HUDEP-2 (cell line): ENCODE results near the gene KAZALD1.
A peak's percentile ranks its signal among the peaks of the same experiment; 100 is the strongest.

Source experiments
- DNase-seq, 76 experiments: peaks; one replicate each; lab custom pipeline; 2025; ENCODE audit not compliant: unreplicated experiment in 76 of 76; lab: John Stamatoyannopoulos, UW

The KAZALD1 gene

GRCh38 chr10:101065481-101066145 lies 3.8 kb downstream of the KAZALD1 start:
- DNase-seq = peak in 13 of 76 experiments; percentile 4 to 75 (median 27)

DNA sequence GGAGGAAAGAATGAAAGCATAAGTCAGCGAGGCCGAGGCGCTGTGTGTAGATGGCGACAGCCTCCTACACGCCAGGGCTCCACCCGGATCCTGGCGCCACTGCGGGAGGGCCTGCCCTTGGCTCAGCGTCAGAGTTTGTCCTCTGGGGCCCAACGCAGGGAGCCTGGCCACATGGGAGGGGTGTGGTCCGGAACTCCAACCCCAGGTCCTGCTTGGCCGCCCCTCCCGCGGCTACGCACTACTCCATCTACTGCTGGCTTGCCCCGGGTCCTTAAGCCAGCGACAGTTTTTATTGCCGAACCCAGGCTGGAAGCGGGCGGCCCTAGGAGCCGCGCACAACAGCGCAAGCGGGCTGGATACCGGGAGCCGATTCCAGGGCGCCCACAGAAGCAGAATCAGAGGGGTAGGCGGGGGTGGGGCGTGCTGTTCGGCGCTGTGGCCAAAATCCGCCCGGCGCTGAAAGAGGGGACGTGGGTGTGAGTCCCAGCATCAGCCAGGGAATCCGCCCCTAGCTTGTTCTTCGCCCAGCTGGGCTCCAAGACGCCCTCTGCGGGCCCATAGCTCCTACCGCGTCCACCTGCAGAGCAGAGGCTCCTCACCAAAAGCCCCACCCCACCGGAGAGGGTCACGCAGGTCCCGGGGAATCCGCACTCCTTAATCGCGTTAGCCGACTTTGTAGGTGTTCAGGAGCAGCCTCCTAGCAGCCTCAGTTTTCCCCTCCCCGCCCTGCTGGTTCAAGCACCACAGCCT lies 4.5 kb downstream of the KAZALD1 start:
- DNase-seq = peak in 74 of 76 experiments; percentile 58 to 93 (median 87)

DNA sequence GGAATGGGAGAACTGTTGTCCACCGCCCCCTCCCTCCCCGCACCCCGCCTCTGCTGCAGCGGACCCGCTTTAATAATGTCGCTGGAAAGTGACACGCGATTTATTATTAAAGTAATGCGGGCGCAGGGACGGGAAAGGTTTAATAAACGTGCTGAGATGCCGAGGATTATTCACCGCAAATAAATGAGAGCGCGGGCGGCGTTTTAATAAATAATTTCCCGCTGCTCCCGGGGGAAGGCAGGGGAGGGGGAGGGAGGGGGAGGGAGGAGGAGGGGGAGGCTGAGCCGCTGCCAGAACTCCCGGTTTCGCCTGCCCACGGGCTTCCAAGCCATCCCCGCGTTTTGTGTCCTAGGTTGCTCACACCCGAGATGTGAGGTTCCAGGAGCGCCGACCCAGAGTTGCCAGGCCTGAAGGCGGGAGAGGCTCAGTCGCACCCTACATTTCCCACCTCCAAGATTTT lies 5.1 kb downstream of the KAZALD1 start:
- peak in 5 of 76 experiments; percentile 30 to 47 (median 40) for DNase-seq

GRCh38 chr10:101067356-101068083 lies 5.7 kb downstream of the KAZALD1 start:
- DNase-seq = peak in 73 of 76 experiments; percentile 20 to 85 (median 70)

GRCh38 chr10:101069441-101069840 lies 7.7 kb downstream of the KAZALD1 start:
- no peak for DNase-seq

DNA sequence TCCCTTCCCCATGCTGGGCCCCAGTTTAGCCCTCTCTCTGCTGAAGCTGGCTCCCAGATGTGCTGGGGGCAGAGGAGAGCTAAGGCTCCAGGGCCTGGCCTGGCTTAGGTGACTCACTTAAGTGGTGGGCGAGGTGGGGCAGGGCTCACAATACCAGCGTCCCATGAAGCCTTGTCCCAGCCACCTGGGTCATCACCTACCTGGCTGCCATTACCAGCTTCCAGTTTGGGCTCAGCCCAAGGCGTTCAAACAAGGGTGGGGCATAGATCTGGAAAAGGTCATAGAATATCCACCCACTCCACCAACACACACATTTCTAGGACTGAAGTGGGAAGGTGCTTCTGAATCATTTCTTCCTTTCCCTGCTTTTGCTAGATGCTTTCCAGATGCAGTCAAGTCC lies 8.3 kb downstream of the KAZALD1 start:
- DNase-seq = no peak

DNA sequence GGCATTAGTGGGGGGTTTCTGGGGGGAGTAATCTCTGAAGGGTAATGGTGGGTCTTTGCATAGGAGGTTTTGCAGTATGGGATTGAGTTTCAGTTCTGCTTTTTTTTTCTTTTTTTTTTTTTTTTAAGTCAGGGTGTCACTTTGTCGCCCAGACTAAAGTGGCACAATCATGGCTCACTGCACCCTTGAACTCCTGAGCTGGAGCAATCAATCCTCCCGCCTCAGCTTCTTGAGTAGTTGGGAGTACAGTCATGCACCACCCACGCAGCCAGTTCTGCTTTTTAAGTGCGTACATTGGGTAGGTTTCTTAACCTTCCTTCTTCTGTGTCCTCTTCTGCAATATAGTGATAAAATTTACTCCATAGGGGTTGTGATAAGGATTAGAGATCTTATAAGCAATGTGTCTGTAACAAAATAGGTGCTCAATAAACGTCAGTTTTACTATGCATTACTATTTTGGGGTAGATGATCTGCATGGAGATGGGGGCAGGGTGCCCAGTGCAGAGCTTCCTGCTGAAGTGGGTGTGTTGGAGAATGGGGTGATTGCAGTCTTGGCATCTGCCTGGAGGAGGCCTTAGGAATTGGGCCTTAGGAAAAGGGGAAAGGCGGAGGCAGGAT lies 9.6 kb downstream of the KAZALD1 start:
- peak in 39 of 76 experiments; percentile 2 to 71 (median 35) for DNase-seq

DNA sequence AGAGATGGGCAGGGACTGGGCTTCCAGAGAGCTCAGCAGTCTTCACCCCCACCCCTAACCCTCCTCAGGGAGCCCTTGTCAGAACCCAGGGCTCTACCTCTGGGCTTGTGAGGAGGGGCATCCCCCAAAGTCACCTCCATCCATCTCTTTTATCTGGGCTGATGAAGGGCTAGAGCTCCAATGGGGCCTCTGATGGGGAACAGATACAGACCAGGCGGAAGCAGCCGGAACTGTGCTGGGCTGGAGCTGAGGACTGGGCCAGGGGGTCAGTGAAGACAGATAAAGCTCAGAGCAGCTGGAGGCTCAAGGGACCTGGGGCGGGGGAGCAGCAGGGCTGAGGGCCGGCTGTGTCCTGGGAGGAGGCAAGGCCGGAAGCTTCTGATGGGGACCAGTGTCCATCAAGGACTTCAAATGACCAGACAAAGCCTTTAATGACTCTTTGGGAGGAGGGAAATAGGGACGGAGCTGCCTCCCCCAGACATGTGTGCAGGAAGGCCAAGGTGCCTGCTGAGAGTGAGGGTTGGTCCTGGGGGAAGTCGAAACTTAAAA lies 10.2 kb downstream of the KAZALD1 start:
- no peak for DNase-seq

DNA sequence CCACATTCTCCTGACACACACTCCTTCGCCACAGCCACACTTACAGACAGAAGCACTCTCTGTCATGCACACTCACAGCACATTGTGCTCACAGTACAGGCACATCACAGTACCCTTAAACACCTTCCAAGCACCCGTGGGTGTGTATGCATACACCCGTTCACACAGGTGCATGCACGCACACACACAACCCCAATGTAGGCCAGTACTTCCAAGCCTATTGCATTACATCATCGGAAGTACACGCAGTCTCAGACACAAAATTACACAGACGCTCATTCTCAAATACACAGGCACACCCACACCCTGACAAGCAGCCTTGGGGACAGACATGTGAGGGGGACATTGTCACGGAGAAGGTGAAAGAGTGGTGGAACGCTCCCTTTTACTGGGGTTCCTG lies 11.1 kb downstream of the KAZALD1 start:
- DNase-seq = no peak

GRCh38 chr10:101073631-101074030 lies 11.8 kb downstream of the KAZALD1 start:
- DNase-seq = no peak

GRCh38 chr10:101075775-101076174 lies 14.0 kb downstream of the KAZALD1 start:
- DNase-seq = no peak

- no peak for DNase-seq
These were observed 14.8 kb downstream of the KAZALD1 start for GRCh38 chr10:101076630-101077029.

DNA sequence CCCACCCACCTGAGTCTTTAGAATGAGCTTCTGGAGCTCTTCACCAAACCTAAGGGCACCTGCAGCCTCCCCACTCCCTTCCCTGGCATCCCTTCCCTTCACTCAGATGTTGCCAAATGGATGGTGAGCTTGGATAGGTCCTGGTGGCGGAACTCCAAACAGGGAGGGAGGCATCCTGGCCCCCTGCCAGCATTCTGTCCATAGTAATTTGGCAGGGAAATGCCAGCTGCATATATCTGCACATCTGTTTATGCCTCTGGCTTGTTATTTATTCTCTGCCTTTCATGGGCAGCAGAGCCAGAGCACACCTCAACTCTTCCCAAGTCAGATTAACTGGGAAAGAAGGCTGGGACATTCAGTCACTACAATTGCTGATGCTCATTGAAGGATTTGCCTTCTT lies 18.1 kb downstream of the KAZALD1 start:
- no peak for DNase-seq

GRCh38 chr10:101080933-101081931 lies 19.4 kb downstream of the KAZALD1 start:
- peak in 6 of 76 experiments; percentile 1 to 27 (median 12) for DNase-seq

- no peak for DNase-seq
These were observed 24.1 kb downstream of the KAZALD1 start for GRCh38 chr10:101085846-101086245.

DNA sequence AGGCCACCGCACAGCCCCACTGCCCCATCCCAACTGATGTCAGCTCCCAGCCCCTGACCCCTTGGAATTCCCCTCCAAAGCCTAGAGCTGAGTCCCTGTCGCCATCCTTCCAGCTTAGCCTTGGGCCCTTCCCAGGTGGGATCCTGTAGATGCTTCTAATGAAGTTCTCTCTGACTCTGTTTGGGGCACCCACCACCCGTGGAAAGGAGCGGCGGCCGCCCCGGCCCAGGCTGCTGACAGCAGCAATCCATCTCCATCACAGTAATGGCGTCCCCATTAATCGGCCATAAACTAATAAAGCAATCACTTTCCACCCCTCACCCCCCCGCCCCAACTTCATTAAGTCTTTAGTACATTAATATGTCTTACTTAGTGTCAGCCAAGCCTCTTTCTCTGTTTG lies 25.6 kb downstream of the KAZALD1 start:
- DNase-seq = no peak

DNA sequence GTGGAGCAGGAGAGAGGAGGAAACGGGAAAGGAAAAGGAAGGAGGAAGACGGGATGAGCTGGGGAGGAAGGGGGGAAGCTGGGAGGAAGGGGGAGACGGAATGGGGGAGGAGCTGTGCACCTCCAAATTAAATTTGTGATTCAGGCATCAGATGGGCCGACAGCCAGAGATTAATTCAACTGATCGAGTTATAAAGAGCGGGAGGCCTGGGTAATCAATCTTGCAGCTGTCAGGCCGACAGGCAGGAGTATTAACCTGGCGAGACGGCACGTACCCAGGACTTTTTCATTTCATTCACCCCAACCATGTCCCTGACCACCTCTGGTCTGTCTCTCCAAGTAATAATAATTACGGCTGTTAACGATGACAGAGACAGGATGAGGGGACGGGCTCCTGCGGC lies 26.2 kb downstream of the KAZALD1 start:
- DNase-seq = no peak

DNA sequence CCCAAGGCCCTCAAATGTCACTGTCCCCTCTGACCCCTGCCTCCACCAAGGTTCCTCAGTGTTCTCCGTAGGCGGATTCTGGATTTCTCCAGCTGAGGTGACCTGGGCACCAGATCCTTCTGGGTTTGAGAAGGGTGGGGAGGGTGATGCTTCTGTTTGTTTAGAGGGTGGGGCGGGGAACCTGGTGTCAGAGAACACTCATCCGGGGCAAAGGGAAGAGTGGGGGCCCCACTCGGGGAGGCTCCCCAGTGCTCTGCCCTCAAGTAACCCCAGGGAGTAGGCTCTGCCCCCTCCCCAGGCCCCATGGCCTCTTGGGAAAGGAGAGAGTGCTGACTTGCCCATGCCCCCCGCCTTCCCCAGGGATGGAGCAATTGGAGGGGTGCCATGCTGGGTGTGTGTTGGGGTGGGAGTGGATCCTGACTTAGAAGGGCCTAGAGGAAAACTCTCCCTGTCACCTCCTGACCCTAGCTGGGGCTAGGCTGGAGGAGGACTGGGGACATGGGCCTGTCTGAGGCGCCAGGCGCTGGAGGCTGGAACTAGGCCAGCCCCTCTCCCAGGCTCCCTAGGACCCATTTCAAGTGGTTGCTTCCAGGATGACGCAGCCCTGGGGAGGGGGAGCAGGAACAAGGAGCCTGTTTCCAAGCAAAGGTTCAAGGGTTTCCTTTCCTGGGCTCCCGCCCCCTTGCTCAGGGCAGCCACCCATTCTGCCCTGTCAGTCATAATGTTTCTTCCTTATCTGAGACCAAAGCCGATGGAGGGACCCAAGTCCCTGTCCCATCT lies 27.9 kb downstream of the KAZALD1 start:
- no peak for DNase-seq

DNA sequence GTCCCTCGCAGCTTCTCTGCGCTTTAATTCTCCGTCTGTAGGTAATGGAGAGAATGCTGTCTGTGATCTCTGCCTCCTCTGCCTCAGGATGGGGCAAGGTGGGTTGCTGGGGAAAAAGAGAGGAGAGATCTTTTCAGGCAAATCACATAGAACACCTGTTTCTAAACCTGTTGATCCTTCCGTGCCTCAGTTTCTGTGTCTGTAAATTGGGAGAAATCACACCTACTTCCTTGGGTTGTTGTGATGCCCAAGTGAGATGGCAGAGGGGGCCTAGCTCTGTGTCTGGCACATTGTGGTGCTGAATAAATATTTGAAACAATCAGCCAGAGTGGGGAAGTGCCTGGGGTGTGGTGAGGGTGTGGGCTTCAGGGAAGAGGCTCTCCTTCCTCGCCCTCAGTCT lies 28.8 kb downstream of the KAZALD1 start:
- no peak for DNase-seq
